Measurements from ENCODE around the gene FSHR.

The FSHR gene

GRCh38 chr2:49154140-49154539 lies at the start of gene FSHR:
Gene FSHR (minus strand): TSS chr2:49154515. CDS start chr2:49154417, 98 bp downstream.
- no peak for DNase-seq

GRCh38 chr2:49199266-49199665 lies 45.0 kb upstream of the FSHR start:
- no peak for DNase-seq

- no peak for DNase-seq
These were observed 40.4 kb upstream of the FSHR start for GRCh38 chr2:49194701-49195100.

GRCh38 chr2:49192036-49192435 lies 37.7 kb upstream of the FSHR start:
- no peak for DNase-seq

GRCh38 chr2:49189512-49190225 lies 35.4 kb upstream of the FSHR start:
- no peak for DNase-seq

- DNase-seq, result no peak
These were observed 31.8 kb upstream of the FSHR start for GRCh38 chr2:49186050-49186648.

- no peak for DNase-seq
These were observed 24.3 kb upstream of the FSHR start for GRCh38 chr2:49178656-49179055.

- no peak for DNase-seq
These were observed 22.9 kb upstream of the FSHR start for GRCh38 chr2:49177194-49177593.

- DNase-seq, result no peak
These were observed 21.5 kb upstream of the FSHR start for GRCh38 chr2:49175831-49176230.

GRCh38 chr2:49174750-49175149 lies 20.4 kb upstream of the FSHR start:
- no peak for DNase-seq

GRCh38 chr2:49167131-49167530 lies 12.8 kb upstream of the FSHR start:
- no peak for DNase-seq

GRCh38 chr2:49165662-49166061 lies 11.3 kb upstream of the FSHR start:
- DNase-seq, result no peak

GRCh38 chr2:49164729-49165128 lies 10.4 kb upstream of the FSHR start:
- DNase-seq, result no peak

GRCh38 chr2:49162151-49162550 lies 7.8 kb upstream of the FSHR start:
- DNase-seq, result no peak

- no peak for DNase-seq
These were observed 576 bp upstream of the FSHR start for GRCh38 chr2:49154891-49155290.

GRCh38 chr2:49153252-49153651 lies 1.1 kb downstream of the FSHR start:
- no peak for DNase-seq

- no peak for DNase-seq
These were observed 1.5 kb downstream of the FSHR start for GRCh38 chr2:49152824-49153223.

- no peak for DNase-seq
These were observed 7.9 kb downstream of the FSHR start for GRCh38 chr2:49146401-49146800.

GRCh38 chr2:49131801-49132200 lies 22.5 kb downstream of the FSHR start:
- DNase-seq, result no peak

GRCh38 chr2:49129034-49129433 lies 25.3 kb downstream of the FSHR start:
- no peak for DNase-seq

- DNase-seq, result no peak
These were observed 30.7 kb downstream of the FSHR start for GRCh38 chr2:49123600-49123999.

- no peak for DNase-seq
These were observed 32.2 kb downstream of the FSHR start for GRCh38 chr2:49122107-49122506.

GRCh38 chr2:49113046-49113445 lies 41.3 kb downstream of the FSHR start:
- DNase-seq, result no peak

- DNase-seq, result no peak
These were observed 42.9 kb downstream of the FSHR start for GRCh38 chr2:49111456-49111855.

- DNase-seq, result no peak
These were observed 43.3 kb downstream of the FSHR start for GRCh38 chr2:49111006-49111405.

Data from activated gamma-delta T cell treated with Interleukin-2 at 50 U/mL for 16 hours (primary cell).